Erythroblast (primary cell): ENCODE measurements around the gene LINC00632.

ENCODE experiments used
- GATA1 ChIP-seq: IDR thresholded peaks from 2 replicates; pipeline ENCODE4 v1.6.1; 2011; ENCODE audit warnings: low read depth, mild to moderate bottlenecking, control low read depth, low read length, moderate library complexity
- POLR2A ChIP-seq: IDR thresholded peaks from 2 replicates; pipeline ENCODE4 v1.6.1; 2011; ENCODE audit warnings: mild to moderate bottlenecking, low read length

GRCh38 chrX:140724736-140725135 lies 15.2 kb downstream of the LINC00632 start:
- TF ChIP-seq POLR2A, result no peak
- TF ChIP-seq GATA1, result no peak
